Esophagus muscularis mucosa (tissue), 4 donors: ENCODE results near the gene DBF4. TPM values are rescaled to one million over a fixed set of nuclear protein-coding genes. Genes with fewer than 3 reads are reported as not detected.
A peak's percentile ranks its signal among the peaks of the same experiment; 100 is the strongest.
"Not testable (repeated sequence)": the region's sequence is repeated elsewhere in the genome, so short reads cannot be mapped to it uniquely, and the experiment has no call there.

Experiments used
- DNase-seq: peaks from one replicate; pipeline ENCODE4 v3.0.0-alpha.2; 2017; ENCODE audit errors: extremely low spot score
- H3K27ac ChIP-seq, 4 donors: fragments of 200-600 bp; sonication (generic); replicated peaks in 1 of 4; 1 replicate in 3 of 4; 2 replicates in 1 of 4; pipeline ENCODE4 v1.5.1; 2016 to 2019; ENCODE audit warnings: mild to moderate bottlenecking in 1 of 4
- H3K27me3 ChIP-seq, 4 donors: fragments of 200-600 bp; sonication (generic); one replicate each; pipeline versions ENCODE4 v1.5.1 to v1.6.0; 2016 to 2019
- H3K36me3 ChIP-seq, 4 donors: fragments of 200-600 bp; sonication (generic); one replicate each; pipeline ENCODE4 v1.5.1; 2016 to 2019
- H3K4me1 ChIP-seq, 4 donors: fragments of 200-600 bp; sonication (generic); one replicate each; pipeline ENCODE4 v1.5.1; 2016 to 2019
- H3K4me3 ChIP-seq, 4 donors: fragments of 200-600 bp; sonication (generic); 1 replicate in 2 of 4; 2 replicates in 2 of 4; pipeline ENCODE4 v1.5.1; 2016 to 2019; ENCODE audit warnings: mild to moderate bottlenecking in 4 of 4, moderate library complexity in 1 of 4
- H3K9me3 ChIP-seq, 4 donors: fragments of 200-600 bp; sonication (generic); 1 replicate in 3 of 4; 2 replicates in 1 of 4; pipeline ENCODE4 v1.5.1; 2016 to 2019
- CTCF ChIP-seq, 3 experiments: fragments of 200-600 bp in 2 of 3; fragments of 450-650 bp in 1 of 3; sonication (generic) in 2 of 3; IDR thresholded peaks; one replicate each; pipeline ENCODE4 v1.5.1; 2017 to 2019; ENCODE audit warnings: antibody characterized with exemption in 3 of 3, mild to moderate bottlenecking in 2 of 3, moderate library complexity in 1 of 3
- EP300 ChIP-seq: sonication (generic); formaldehyde crosslinking; IDR thresholded peaks from one replicate; pipeline ENCODE4 v1.6.1; 2017; ENCODE audit warnings: antibody characterized with exemption
- POLR2A ChIP-seq: fragments of 450-650 bp; IDR thresholded peaks from one replicate; pipeline ENCODE4 v1.6.1; 2017; ENCODE audit warnings: antibody characterized with exemption, moderate library complexity, mild to moderate bottlenecking, low read depth
- POLR2AphosphoS5 ChIP-seq, 2 donors: sonication (generic); formaldehyde crosslinking; IDR thresholded peaks; one replicate each; pipeline ENCODE4 v1.6.1; 2017; ENCODE audit warnings: antibody characterized with exemption in 2 of 2
- WGBS: methylation state at CpG from one replicate; pipeline ENCODE4 v1.1.5; 2018; 5-methylcytosine and 5-hydroxymethylcytosine counted together
- intact Hi-C: fragments of 100-400 bp; cut with DNase I; formaldehyde crosslinking; loops from one replicate; pipeline ENCODE4 v1.15.1; 2023
- total RNA-seq, 4 donors: library from RNA; depleted of rRNA; stranded (reverse); fragments of >200 nt; gene quantifications; one replicate each; pipeline versions ENCODE4 v1.1.0 to v1.2.1, GENCODE V29; 2016

Gene DBF4
- total RNA-seq, 4 donors from 2014 or later: 3.3 to 9.8 (median 6.2) TPM

GRCh38 chr7:87934699-87935383 lies 58.5 kb downstream of the DBF4 start:
- Histone ChIP-seq H3K27ac (no peak overlapping the region), H3K4me1 (peaks cover 8 to 21% (median 20%) of the 10 kb centered on the region in 4 donors), H3K9me3 (no peaks in the 10 kb centered on the region), H3K4me3 (peak overlapping the region; percentile 59 to 80 (median 65)), H3K27me3 (no peaks in the 10 kb centered on the region), H3K36me3 (no peaks in the 10 kb centered on the region)
- TF ChIP-seq POLR2A (no peak), EP300 (no peak), POLR2AphosphoS5 (IDR thresholded peaks at IDR 0.05) (no peak), CTCF (IDR thresholded peaks at IDR 0.05) (no peak)
- DNase-seq: no peak
- WGBS: 2% methylated on average over 36 of the region's 47 CpGs
- intact Hi-C loops: no loop called here

- TF ChIP-seq POLR2A: no peak
- TF ChIP-seq EP300: no peak
- no peak for TF ChIP-seq CTCF (IDR thresholded peaks at IDR 0.05)
- no peak for TF ChIP-seq POLR2AphosphoS5 (IDR thresholded peaks at IDR 0.05)
Observed at GRCh38 chr7:87935384-87935706, 59.1 kb downstream of the DBF4 start.

GRCh38 chr7:87941138-87941537 lies 64.8 kb downstream of the DBF4 start:
- 93% methylated on average over 4 of the region's 4 CpGs for WGBS
- intact Hi-C loops: no loop called here
- H3K27me3 ChIP-seq: no peaks in the 10 kb centered on the region
- no peaks in the 10 kb centered on the region for H3K9me3 ChIP-seq
- TF ChIP-seq EP300 (no peak), POLR2A (no peak), POLR2AphosphoS5 (IDR thresholded peaks at IDR 0.05) (no peak), CTCF (IDR thresholded peaks at IDR 0.05) (no peak)
- H3K4me3 ChIP-seq: no peak overlapping the region
- no peaks in the 10 kb centered on the region for H3K4me1 ChIP-seq
- H3K27ac ChIP-seq: no peak overlapping the region
- no peaks in the 10 kb centered on the region for H3K36me3 ChIP-seq
- no peak for DNase-seq

More at GRCh38 chr7:87935384-87935706, 59.1 kb downstream of the DBF4 start:
- Histone ChIP-seq H3K9me3 (no peaks in the 10 kb centered on the region), H3K36me3 (no peaks in the 10 kb centered on the region), H3K27me3 (no peaks in the 10 kb centered on the region), H3K4me1 (peaks cover 8 to 21% (median 20%) of the 10 kb centered on the region in 4 donors), H3K4me3 (peak overlapping the region; percentile 59 to 80 (median 65)), H3K27ac (no peak overlapping the region)
- intact Hi-C loops: no loop called here
- WGBS: 42% methylated on average over 8 of the region's 8 CpGs
- DNase-seq: no peak

GRCh38 chr7:87944547-87944946 lies 68.3 kb downstream of the DBF4 start:
- no peak for TF ChIP-seq POLR2AphosphoS5 (IDR thresholded peaks at IDR 0.05)
- no peak for TF ChIP-seq POLR2A
- TF ChIP-seq CTCF (IDR thresholded peaks at IDR 0.05): no peak
- TF ChIP-seq EP300: no peak
- Histone ChIP-seq H3K27me3 (no peaks in the 10 kb centered on the region), H3K9me3 (no peaks in the 10 kb centered on the region), H3K4me3 (no peak overlapping the region), H3K4me1 (no peaks in the 10 kb centered on the region), H3K36me3 (no peaks in the 10 kb centered on the region), H3K27ac (no peak overlapping the region)
- no peak for DNase-seq
- WGBS: 89% methylated on average over 3 of the region's 3 CpGs
- intact Hi-C loops: no loop called here

- DNase-seq, intact Hi-C loops, H3K36me3 ChIP-seq, H3K4me1 ChIP-seq, H3K9me3 ChIP-seq, H3K27me3 ChIP-seq, H3K4me3 ChIP-seq, H3K27ac ChIP-seq: not testable (repeated sequence)
Observed at GRCh38 chr7:87945926-87946325, 69.6 kb downstream of the DBF4 start.
